GM12864 (cell line): ENCODE results near the gene ARSD.
A peak's percentile ranks its signal among the peaks of the same experiment; 100 is the strongest.

Experiments
- DNase-seq: peaks from one replicate; pipeline ENCODE4 v3.0.0-alpha.2; 2011; ENCODE audit warnings: low read depth
- H3K4me3 ChIP-seq: 2 replicates; pipeline ENCODE4 v1.5.1; 2011; ENCODE audit warnings: mild to moderate bottlenecking, low read depth, low read length, control low read depth
- CTCF ChIP-seq: IDR thresholded peaks from 2 replicates; pipeline ENCODE4 v1.5.1; 2011; ENCODE audit warnings: low read depth, mild to moderate bottlenecking, moderate library complexity, low read length, control low read depth, inconsistent platforms; ENCODE audit errors: missing control alignments

ARSD gene

GRCh38 chrX:2889045-2889605 lies 40.0 kb downstream of the ARSD start:
- peak overlapping the region; percentile 42; the same call in 1 of the 2 replicates for H3K4me3 ChIP-seq
- DNase-seq: no peak
- TF ChIP-seq CTCF: no peak

- no peak for TF ChIP-seq CTCF
- no peak overlapping the region for H3K4me3 ChIP-seq
- DNase-seq: no peak
Observed at GRCh38 chrX:2888309-2888708, 40.8 kb downstream of the ARSD start.

DNA sequence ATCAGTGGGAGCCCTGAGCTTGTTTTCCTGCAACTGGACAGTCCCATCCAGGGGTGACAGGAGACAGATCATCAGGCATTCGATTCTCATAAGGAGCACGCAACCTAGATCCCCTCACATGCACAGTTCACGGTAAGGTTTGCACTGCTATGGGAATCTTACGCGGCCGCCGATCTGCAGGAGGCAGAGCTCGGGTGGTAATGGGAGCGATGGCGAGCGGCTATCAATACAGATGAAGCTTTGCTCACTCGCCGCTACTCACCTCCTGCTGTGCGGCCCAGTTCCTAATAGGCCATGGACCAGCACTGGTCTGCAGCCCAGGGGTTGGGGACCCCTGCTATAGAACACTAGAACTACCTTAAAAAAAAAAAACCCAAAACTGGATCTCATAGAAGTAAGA lies 45.4 kb downstream of the ARSD start:
- H3K4me3 ChIP-seq: no peak overlapping the region
- no peak for TF ChIP-seq CTCF
- no peak for DNase-seq

DNA sequence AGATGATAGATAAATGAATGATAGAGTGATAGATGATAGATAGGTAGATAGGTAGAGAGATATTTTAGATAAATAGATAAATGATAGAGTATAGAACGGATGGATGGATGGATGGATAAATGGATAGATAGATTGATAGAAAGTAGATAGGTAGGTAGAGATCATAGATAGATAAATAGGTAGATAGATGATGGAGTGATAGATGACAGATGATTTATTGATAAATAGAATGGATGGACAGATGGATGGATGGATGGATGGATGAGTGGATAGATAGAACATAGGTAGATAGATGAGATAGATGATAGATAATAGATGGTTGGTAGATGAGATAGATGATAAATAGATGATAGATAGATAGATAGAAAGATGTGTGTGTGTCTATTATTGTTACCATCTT lies 49.5 kb downstream of the ARSD start:
- no peak for TF ChIP-seq CTCF
- no peak for DNase-seq
- H3K4me3 ChIP-seq: no peak overlapping the region

DNA sequence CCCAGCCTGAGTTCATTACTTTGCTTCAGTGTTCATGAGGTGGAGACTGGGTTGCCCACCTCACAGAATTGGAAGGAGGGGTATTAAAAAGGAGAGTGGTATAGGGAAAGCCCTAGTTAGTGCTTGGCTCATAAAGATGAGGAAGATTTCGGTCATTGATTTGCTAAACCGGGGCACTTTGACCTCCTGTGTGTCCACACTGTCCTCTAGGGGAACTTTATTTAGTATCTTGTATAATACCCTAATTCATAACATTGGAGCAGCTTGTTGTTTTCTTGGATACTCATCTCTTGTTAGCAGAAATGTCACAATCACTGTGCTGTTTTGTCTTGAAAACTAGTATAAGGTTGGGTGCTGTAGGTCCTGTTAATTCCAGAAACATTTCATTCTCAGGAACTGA lies 50.6 kb downstream of the ARSD start:
- no peak for TF ChIP-seq CTCF
- DNase-seq: no peak
- no peak overlapping the region for H3K4me3 ChIP-seq

DNA sequence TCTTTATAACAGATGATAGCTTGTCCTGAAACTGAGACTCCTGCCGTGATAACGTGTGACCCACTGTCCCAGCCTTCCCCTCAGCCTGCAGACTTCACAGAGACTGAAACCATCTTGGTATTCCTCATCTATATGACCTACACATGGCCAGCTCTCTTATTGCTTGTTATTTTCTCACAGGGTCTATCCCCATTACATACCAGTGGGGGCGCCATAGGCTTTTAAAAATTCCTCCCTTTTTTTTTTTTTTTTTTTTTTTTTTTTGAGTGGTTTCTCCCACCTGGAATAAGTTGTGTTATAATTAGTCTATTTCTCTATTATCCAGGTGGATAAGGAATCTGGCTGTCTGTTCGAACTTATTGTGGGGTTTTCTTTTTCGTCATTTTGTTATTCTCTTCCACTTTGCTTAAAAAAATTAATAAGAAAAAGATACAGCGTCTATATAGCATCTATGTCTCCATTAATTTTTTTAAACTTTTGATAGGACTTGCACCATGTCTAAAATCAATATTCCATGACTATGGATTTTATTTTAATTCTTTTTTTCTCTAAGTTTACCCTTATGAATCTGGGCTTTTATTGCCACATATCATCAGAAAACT lies 53.2 kb downstream of the ARSD start:
- no peak overlapping the region for H3K4me3 ChIP-seq
- TF ChIP-seq CTCF: peak; percentile 18
- DNase-seq: no peak

GRCh38 chrX:2875136-2875481 lies 54.0 kb downstream of the ARSD start:
- DNase-seq: no peak
- no peak overlapping the region for H3K4me3 ChIP-seq
- no peak for TF ChIP-seq CTCF
